ENCODE data around the gene NKX3-2. TPM values are rescaled to one million over a fixed set of nuclear protein-coding genes. Genes with fewer than 3 reads are reported as not detected.

The NKX3-2 gene
- total and polyA plus RNA-seq, 9 of the 15 experiments (the other 6 are each of a cell fraction or from before 2014, with no cell fraction given): 0.03 to 0.81 (median 0.27) TPM; not detected in 1

DNA sequence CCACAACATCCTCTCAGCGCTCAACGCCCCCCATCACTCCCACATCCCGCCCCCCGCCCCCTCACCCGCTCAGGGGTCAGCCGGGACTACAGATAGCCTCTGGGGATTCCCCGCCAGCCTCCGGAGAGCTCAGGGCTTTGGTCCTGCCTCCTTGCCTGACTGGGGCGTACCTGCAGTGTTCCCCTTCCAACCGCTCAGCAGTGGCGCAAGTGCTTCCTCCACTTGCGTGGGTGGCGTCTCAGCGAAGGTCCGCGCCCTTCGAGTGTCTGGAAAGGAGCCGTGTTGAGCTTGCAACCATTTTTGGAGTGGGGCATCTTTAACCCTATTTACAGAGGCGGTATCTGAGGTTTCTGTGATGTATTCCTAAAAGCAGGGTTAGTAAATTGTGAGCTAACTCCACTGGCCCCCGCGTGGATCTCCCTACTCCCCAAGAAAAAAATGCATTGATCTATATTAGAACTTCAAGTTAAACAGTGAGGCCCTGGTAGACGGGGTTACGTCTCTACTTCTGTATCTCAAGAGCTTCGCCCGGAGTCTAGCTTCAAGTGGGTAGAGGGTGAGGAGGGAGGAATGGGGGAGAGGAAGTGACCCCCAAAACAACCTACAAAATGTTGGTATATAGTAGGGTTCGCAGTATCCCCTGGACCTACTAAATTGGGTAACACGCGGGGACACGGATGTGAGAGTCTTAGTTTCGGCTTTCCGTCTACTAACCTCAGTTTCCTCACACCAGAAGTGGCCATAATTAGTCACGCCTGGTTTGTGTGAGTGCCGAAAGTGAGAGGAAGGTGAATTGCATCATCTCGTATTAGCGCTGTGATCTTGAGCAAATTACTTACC is 16.1 kb downstream of the NKX3-2 start (continued):
- TF ChIP-seq, protein P1, sequence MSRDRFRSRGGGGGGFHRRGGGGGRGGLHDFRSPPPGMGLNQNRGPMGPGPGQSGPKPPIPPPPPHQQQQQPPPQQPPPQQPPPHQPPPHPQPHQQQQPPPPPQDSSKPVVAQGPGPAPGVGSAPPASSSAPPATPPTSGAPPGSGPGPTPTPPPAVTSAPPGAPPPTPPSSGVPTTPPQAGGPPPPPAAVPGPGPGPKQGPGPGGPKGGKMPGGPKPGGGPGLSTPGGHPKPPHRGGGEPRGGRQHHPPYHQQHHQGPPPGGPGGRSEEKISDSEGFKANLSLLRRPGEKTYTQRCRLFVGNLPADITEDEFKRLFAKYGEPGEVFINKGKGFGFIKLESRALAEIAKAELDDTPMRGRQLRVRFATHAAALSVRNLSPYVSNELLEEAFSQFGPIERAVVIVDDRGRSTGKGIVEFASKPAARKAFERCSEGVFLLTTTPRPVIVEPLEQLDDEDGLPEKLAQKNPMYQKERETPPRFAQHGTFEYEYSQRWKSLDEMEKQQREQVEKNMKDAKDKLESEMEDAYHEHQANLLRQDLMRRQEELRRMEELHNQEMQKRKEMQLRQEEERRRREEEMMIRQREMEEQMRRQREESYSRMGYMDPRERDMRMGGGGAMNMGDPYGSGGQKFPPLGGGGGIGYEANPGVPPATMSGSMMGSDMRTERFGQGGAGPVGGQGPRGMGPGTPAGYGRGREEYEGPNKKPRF (IDR thresholded peaks at IDR 0.05; ENCODE audit: low read depth, low read length): no peak
- no peak for TF ChIP-seq ZNF212 (CRISPR knock-in tag; IDR thresholded peaks at IDR 0.05)
- no peak for TF ChIP-seq MCM7 (IDR thresholded peaks at IDR 0.05)
- TF ChIP-seq HNRNPLL (IDR thresholded peaks at IDR 0.05; ENCODE audit: low read depth, low read length, poor library complexity, severe bottlenecking): peak; percentile 76
- no peak for TF ChIP-seq MEF2A (IDR thresholded peaks at IDR 0.05; ENCODE audit: control insufficient read depth, low read depth, low read length)
- TF ChIP-seq MGA (IDR thresholded peaks at IDR 0.05): no peak
- TF ChIP-seq, protein P2, sequence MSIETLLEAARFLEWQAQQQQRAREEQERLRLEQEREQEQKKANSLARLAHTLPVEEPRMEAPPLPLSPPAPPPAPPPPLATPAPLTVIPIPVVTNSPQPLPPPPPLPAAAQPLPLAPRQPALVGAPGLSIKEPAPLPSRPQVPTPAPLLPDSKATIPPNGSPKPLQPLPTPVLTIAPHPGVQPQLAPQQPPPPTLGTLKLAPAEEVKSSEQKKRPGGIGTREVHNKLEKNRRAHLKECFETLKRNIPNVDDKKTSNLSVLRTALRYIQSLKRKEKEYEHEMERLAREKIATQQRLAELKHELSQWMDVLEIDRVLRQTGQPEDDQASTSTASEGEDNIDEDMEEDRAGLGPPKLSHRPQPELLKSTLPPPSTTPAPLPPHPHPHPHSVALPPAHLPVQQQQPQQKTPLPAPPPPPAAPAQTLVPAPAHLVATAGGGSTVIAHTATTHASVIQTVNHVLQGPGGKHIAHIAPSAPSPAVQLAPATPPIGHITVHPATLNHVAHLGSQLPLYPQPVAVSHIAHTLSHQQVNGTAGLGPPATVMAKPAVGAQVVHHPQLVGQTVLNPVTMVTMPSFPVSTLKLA (conservative IDR thresholded peaks at IDR 0.05): no peak
- no peak for TF ChIP-seq CEBPG (CRISPR knock-in tag; IDR thresholded peaks at IDR 0.05)
- TF ChIP-seq CEBPG (tag; conservative IDR thresholded peaks at IDR 0.05 in 1 of 2, IDR thresholded peaks at IDR 0.05 in 1 of 2): peak; percentile 29 to 59; a peak in 2 of 4 replicates
- no peak for TF ChIP-seq NEUROD1 (IDR thresholded peaks at IDR 0.05; ENCODE audit: borderline replicate concordance, low read depth, low read length, partially characterized antibody)
